GM23338 (cell line): Measurements from ENCODE around the gene RBM19.

Source experiments
- CREB1 ChIP-seq: fragments of 250-450 bp; sonication (Bioruptor Pico); IDR thresholded peaks from 2 replicates; pipeline ENCODE4 v1.5.0; 2020; ENCODE audit warnings: low read depth, mild to moderate bottlenecking, moderate library complexity
- CTCF ChIP-seq, 2 experiments: fragments of 200-600 bp in 1 of 2; sonication (generic) in 1 of 2; conservative IDR thresholded peaks; 2 replicates each; pipeline versions ENCODE4 v1.5.1 to v1.6.1; 2016 to 2017; ENCODE audit warnings: antibody characterized with exemption in 2 of 2, low read depth in 2 of 2, mild to moderate bottlenecking in 2 of 2, moderate library complexity in 1 of 2
- EZH2 ChIP-seq: fragments of 200-600 bp; sonication (generic); IDR thresholded peaks from one replicate; pipeline ENCODE4 v1.8.0; 2017; ENCODE audit warnings: antibody characterized with exemption, mild to moderate bottlenecking, low read depth; ENCODE audit not compliant: unreplicated experiment
- EZH2phosphoT487 ChIP-seq: fragments of 200-600 bp; sonication (generic); IDR thresholded peaks from one replicate; pipeline ENCODE4 v1.8.1; 2018; ENCODE audit warnings: antibody characterized with exemption; ENCODE audit not compliant: unreplicated experiment
- POLR2AphosphoS5 ChIP-seq: IDR thresholded peaks from 2 replicates; pipeline ENCODE4 v1.6.1; 2016; ENCODE audit warnings: antibody characterized with exemption, low read depth
- REST ChIP-seq: IDR thresholded peaks from one replicate; pipeline ENCODE4 v1.6.1; 2018; ENCODE audit warnings: antibody characterized with exemption; ENCODE audit not compliant: unreplicated experiment

- TF ChIP-seq EZH2 (no peak), CTCF (conservative IDR thresholded peaks at IDR 0.05; ENCODE audit: low read depth in 2 of 2) (no peak), EZH2phosphoT487 (no peak), POLR2AphosphoS5 (no peak), CREB1 (CRISPR knock-in tag) (no peak), REST (no peak)
Observed at GRCh38 chr12:113903381-113903863, 62.7 kb downstream of the RBM19 start.
